ENCODE results near the gene FUT3.

Gene FUT3

DNA sequence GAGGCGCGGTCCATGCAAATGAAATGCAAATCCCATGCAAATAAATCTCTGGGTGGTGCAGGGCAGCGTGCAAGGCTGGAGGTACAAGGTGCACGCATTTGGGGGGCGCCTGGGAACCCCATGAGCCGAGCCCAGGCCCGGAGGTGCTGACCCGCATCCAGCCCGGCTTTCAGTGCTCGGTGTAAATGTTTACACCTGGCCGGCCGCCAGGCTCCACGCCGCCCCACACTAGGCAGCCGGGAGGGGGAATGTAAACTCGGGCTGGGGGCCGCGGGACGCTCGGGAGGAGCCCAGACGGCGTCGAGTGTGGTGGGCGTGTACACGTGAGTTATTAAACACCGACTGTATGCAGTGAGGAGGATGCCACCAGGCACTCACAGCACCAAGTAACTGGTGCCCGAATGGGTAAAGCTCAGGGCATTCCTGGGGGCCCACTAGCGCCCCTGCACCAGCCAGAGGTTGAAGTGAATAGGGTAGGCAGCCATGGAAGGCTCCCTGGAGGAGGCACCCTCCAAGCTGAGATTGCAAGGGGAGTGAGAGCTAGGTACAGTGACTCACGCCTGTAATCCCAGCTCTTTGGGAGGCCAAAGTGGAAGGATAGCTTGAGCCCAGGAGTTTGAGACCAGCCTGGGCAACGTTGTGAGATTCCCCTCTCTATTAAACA, 28.9 kb downstream of the FUT3 start:
- no peak for DNase-seq

GRCh38 chr19:5821521-5822180, 29.6 kb downstream of the FUT3 start:
- DNase-seq, result no peak

- DNase-seq, result no peak
Observed at GRCh38 chr19:5820785-5821184, 30.5 kb downstream of the FUT3 start.

GRCh38 chr19:5818594-5818993, 32.7 kb downstream of the FUT3 start:
- DNase-seq, result no peak

GRCh38 chr19:5817218-5817617, 34.0 kb downstream of the FUT3 start:
- no peak for DNase-seq

GRCh38 chr19:5814852-5815246, 36.4 kb downstream of the FUT3 start:
- DNase-seq, result no peak

DNA sequence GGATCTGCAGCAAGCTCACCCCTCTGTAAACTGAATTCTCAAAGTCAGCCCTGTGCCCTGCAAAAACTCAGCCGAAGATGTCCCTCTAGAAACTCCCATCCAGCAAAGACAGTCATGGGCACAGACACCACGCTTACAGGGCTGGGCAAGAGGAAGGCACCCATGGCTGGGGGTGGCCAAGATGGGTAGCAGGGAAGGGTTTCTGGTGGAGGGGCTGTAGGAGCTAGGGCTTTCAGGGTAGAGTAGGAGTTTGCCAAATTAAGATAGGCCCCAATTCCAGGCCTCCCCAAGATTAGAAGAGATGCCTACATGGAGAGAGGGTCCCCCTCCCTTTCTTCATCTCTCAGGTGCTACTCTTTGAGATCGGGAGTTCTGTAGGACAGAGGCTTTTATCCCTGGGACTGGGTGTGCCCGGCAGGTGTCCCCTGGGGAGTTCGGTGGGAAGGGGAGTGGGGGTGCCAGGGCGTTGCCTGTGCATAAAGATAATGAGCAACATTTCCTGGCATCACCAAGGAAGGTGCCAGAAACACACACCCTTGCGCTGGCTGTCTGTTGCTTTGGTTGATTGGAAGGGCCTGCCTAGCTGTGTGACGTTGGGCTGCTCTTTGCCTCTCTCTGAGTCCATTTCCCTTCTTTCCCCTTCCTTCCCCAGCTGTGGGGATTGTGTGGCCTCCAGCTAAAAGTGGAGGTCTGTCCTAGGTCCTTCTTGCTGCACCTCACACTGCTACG, 37.0 kb downstream of the FUT3 start:
- no peak for DNase-seq

DNA sequence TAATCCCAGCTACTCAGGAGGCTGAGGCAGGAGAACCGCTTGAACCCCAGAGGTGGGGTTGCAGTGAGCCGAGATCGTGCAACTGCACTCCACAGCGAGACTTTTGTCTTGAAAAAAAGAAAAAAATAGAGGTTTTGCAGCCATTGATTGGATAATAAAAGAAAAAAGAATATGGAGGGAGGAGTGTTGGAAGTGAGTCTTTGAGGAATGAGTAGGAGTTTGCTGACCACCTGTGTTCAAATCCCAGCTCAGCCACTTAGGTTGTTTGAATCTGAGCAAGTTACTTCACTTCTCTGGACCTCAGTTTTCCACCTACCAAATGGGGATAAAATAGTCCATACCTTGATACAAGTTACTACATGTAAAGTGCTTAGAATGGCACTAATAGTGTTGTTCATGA, 40.1 kb downstream of the FUT3 start:
- no peak for DNase-seq

DNA sequence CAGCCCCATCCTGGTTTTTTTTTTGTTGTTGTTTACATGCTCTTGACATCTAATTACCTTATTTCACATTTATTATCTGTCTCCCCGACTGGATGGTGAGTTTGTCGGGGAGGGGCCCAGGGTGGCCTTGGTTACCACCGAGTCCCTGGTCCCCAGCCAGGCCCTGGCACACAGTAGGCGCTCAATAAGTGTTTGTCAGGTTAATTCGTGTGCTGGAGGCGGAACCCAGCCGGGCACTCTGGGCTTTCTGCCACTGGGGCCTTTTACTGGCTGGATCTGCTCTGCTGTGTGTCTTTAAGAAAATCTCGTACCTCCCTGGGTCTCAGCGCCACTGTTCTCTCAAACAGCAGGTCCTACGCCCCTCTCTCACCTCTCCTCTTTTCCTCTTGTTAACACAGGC, 41.8 kb downstream of the FUT3 start:
- no peak for DNase-seq

- DNase-seq, result no peak
Observed at GRCh38 chr19:5809053-5809452, 42.2 kb downstream of the FUT3 start.

DNA sequence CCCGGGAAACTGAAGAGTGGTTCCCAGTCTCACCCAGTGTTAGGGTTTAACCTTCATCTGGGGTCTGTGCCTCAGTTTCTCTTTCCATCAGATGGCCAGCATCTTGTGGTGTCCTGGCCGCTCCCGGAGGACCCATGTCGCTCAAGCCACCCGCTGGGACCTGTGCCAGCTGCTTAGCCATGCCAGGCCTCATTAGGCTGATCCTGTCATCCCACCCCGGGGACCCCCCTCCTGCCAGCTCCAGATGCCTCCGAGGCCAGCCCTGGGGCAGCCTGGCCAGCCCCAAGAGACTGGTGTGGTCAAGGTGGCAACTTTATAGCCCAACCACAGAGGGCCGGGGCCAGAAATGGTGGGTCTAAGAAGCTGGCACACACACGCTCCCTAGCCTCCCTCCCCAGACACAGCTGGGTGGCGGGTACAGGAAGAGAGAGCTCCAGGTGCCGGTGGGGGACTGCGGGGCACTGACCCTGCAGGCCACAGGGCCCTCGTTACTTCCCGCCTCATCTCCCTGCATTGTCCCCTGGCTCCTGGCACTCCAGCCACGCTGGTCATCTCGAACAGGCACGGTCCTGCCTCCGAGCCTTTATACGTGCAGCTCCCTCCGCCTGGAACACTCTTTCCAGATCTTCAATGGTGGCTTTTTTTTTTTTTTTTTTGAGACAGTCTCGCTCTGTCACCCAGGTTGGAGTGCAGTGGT, 43.0 kb downstream of the FUT3 start:
- DNase-seq, result no peak

DNA sequence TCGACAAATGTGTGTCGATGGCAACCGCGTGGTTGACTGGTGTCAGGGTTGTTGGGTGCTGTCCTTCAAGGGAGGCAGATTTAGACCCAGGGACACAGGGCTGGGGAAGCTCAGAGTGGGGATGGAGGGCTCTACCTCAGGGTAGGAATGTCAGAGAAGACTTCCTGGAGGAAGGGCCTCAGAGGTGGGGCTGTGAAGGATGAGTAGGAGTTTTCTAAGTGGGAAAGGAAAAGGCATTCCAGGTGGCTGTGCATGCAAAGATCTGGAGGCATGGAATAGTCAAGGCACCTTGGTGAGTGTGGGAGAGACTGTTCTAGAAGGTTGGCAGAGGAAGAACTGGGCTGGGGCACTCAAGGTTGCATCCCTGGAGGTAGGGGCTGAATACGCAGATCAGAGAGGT, 44.3 kb downstream of the FUT3 start:
- DNase-seq, result no peak

DNA sequence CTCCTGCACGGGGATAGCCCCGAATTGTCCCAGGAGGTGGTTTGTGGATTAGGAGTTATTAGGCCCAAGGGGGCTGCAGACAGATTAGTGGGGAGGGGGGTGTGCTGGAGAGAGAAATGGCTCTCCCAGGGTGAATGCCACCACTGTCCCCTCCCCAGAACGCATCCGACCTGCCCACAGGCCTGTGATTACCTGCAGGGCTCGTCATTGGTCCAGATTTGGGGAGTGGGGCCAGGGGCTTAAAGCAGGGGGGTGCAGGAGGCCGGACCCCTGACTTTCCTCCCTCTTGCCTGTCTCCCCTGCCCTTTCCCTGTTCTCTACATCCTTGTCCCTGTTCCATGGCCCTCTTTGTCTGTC, 45.1 kb downstream of the FUT3 start:
- no peak for DNase-seq

- peak; percentile 79 for DNase-seq
Observed at GRCh38 chr19:5805462-5806132, 45.7 kb downstream of the FUT3 start.

GRCh38 chr19:5804516-5805461, 46.5 kb downstream of the FUT3 start, which contains the start of gene NRTN:
Gene NRTN, plus strand, starts transcription at chr19:5805067. Its CDS starts 19,099 bp downstream, at chr19:5824166.
- peak; percentile 51 for DNase-seq

DNA sequence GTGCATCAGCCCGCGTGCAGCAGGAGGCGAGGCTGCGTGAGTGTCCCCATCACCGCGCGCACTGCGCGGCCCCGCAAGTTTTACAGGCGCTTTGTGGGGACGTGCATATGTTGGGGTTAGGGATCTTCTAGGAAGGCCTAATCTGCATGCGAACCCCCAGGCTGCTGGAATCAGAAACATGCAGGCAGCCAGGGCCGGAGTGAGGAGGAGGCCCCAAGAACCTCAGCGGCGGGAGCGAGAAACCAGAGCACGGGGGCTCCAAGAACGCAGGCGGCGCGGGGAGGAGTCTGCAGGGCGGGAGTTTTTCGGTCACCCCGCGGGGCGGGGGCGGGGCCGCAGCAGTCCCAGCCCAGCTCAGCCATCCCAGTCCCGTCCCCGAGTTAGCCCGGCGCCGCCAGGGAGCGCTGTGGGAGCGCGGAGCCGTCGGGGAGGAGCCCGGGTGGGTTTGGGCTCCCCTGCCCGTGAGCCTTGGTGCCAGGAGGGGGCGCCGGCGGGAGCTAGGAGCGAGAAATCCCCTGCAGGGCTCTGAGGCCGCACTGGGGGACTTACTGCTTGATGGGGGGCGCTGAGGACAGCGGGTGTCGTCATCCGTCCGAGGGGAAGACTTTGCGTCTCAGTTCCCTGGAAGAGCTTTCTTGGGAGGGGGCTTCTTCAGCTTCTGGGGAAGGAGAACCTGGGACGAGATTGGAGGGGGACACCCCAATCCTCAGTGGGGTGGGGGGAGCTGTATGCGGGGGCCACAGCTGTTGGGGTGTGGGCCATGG, 47.3 kb downstream of the FUT3 start:
- peak; percentile 97 for DNase-seq

GRCh38 chr19:5803441-5803751, 47.9 kb downstream of the FUT3 start:
- no peak for DNase-seq

DNA sequence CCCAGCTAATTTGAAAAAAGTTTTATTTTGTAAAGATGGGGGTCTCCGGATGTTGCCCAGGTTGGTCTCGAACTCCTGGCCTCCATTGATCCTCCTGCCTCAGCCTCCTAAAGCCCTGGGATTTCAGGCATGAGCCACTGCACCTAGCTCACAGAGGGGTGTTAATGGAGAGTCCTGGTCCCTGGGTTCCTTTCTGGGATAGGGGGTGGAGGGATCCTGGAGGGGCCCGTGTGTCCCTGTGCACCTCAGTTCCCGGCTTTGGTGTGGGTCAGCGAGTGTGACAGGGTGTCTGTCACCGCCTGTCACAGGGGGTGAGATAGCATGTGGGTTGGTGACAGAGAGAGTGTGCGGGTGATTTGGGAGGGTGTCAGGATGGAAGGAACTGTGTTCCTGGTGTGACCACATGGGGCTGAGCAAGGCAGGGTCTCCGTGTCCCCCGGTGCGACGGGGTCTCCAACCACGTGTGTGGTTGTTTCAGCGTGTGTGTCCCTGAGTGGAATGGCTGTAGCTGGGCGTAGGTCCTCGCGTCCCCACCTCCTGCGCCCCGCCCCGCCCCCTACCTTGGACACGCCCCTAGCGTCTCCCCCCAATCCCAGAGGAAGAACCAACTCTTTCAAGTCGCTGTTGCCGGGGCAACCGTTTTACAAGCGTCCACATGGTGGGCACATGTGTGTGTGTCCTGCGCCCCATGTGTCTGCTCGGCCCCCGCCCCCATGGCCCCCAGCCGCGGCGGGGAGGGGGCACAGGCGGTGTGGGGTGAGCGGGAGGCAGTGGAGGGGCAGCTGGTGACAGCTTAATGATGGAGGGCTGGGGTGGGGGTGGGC, 49.2 kb downstream of the FUT3 start:
- peak; percentile 44 for DNase-seq

DNA sequence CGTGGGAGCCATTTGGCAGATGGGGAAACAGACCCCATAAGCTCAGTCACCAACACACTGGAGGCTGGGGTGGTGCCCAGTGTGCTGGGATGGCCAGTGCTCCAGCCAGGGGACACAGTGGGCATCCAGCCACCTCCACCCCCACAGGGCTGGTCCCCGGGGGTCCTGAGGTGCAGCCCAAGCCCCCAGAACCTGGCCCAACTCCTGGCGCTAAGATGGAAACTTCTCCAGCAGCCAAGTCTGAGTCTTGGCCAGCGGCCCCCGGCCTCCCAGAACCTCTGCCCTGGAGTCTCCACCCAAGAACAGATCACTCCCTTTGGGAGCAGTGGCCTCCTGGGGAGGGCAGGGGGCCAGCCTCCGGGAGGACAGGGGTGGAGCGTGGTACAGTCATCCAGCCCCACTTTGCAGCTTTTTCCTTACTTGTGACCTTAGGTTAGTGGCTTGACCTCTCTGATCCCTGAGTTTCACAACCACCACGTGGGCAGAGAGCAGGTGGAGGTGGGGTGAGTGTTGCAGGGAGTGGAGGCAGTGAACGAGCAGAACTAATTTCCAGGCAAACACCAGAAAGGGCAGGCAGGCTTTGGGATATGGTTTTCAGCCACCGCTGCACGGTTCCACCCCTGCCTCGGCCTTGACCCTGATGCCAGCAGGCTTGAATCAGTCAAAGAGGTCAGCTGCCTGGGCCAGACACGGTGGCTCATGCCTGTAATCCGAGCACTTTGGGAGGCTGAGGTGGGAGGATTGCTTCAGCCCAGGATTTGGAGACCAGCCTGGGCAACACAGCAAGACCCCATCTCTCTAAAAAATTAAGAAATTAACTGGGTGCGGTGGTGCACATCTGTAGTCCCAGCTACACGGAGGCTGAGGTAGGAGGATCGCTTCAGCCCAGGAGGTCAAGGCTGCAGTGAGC, 50.6 kb downstream of the FUT3 start:
- no peak for DNase-seq
